COLO829 (cell line): ENCODE data around the gene POC1A.

Source experiments
- DNase-seq: peaks from one replicate; pipeline ENCODE4 v3.0.0; 2012; ENCODE audit warnings: low spot score

POC1A gene

DNA sequence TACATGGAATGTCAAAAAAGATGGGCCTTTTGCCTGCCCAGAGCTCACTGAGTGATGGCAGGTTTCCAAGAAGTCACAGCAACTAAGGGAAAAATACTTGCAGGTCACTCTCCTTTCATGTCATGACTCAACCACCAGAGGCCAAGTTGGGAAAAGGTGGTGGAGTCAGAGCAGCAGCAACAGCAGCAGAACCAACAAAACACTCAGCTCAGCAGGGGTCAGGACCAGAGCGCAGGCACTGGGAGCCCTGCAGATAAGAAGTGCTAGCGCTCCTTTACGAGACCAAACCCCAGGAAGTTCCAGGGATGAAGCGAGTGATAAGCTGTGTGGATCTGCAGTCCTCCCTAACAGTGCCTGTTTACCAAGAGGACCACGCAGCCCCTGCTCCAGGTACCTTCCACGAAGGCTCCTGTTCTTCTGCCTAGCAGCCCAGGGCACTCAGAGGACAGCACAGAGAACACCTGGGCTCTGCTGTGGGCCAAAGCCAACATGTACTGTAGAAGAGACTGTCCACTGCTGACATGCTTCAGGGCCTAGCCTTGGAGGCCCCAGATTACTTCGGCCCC lies 26.0 kb downstream of the POC1A start:
- DNase-seq = no peak

DNA sequence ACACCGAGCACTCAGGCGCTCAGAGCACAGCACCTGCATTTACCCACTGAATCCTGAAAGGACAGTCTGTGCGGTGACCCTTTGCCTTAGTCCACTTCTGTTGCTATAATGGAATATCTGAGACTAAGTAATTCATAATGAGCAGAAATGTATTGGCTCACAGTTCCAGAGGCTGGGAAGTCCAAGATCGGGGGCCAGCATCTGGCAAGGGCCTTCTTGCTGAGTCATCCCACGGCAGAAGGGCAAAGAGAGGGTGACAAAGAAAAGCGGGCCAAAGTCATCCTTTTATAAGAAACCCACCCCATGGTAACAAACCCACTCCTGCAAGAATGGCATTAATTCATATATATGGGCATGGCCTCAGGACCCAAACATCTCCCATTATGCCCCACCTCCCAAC lies 27.7 kb downstream of the POC1A start:
- no peak for DNase-seq

DNA sequence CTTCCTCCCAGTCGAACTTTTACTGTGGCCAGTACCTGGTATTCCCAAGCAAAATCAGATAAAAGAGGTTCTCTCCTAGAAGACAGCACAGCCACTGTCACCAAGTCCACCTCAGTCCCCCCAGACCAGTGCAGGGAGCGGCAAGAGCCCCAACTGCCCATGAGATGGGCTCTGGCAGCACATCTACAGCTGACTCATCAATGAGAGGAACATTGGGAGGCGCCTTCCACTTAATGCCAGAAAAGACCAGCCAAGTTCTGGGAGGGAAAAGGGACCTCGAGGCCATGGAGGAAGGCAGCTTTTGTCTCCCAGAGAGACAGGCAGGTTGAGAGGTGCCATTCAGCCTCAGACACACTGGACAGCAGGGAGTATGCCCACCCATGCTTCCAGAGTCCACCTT lies 28.2 kb downstream of the POC1A start:
- DNase-seq = no peak

DNA sequence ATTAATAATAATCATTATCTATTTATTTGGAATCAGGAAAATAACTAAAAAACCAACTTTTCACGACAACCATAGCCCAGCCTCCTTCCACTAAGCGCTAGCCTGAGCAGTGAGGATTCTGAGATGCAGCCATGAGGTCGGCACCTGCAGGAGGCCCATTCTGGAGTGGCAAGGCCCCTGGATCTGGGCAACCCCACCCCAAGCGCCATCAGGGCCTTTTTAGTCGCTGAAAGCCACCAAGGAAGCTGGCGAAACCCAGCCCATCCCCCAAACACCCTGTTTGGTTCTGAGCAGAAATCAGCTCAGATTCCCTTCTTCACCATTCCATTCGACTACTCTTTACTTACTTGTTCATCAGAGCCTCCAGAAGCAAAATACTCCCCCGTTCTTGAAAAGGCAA lies 29.5 kb downstream of the POC1A start:
- DNase-seq = no peak

DNA sequence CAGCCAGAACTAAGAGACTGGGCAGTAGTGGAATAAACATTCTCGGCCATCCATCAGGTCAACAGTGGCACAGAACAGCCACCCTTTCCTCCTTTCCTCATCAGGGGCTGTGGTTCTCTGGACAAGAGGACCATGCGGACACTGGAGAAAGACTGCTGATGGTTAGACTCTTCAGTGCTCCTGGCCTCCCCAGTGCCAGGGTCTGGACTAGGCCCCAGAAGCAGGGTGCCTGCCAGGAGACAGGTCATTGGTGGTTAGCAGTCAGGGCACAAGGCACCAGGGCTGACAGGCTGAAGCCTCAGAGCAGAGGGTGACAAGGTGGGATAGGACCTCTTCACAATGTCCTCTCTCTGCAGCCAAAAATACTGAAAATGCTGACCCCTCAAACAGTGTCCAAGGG lies 30.1 kb downstream of the POC1A start:
- no peak for DNase-seq

DNA sequence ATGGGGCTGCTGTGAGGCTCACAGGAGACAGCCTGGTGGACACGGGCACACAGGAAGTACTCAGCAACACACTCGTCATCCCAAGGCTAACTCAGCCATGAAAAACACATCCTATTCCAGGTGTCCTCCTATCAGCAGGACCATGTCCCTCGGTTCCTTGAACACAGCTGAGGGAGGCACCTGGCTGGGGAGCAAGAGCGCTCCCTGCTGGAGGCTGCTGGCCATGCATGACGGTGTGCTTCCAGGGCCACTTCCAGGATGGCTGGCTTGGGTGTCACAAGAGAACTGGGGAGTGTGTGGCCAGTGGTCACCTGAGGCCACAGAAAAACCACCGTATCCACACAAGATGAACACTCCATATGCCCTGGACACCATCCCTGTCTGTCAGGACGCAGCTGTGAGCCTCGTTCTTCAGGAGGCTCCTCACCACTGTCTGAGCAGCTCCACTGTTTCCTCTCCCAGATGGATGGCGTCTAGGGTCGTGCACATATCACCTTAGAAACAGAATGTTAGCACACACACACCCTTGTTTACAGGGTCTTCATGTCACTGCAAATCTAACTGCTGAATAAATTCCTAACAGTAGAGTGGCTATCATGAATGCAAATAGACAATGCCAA lies 31.0 kb downstream of the POC1A start:
- peak; percentile 78 for DNase-seq

DNA sequence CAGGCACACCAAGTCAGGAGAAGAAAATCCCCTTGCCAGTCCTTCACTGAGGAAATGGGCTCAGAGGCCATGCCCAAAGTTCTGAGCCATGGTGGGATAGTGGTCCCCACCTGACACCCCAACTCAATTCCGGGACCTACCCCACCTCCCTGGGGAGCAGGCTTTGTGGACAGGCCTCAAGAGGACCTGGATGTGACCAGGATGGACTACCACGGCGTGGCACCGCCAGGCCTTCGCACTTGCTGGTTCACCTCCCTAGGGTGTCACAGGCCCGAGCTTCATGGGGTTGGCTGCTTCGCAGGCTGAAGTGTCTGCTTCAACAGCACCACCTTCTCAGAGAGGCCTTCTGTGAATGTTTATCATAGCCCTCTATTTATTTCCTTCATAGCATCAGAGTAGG lies 31.7 kb downstream of the POC1A start:
- no peak for DNase-seq

DNA sequence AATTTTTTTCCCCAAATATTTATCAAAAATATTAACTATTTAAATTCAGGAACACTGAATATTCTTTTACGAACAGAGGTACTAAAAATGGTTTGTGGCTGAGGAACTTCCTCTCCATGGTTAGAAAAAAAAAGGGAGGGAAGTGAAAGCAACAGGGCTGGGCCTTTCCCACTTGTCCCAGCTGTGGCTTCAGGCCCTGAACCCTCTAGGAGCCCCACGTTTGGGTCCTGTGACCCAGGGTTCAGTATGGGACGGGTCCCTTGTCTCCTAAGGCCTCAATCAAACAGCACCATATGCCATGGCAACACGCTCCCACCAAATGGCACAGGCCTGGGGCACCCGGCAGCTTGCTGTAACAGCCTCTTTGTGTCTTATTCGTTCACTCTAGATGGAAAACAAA lies 32.4 kb downstream of the POC1A start:
- DNase-seq = no peak

DNA sequence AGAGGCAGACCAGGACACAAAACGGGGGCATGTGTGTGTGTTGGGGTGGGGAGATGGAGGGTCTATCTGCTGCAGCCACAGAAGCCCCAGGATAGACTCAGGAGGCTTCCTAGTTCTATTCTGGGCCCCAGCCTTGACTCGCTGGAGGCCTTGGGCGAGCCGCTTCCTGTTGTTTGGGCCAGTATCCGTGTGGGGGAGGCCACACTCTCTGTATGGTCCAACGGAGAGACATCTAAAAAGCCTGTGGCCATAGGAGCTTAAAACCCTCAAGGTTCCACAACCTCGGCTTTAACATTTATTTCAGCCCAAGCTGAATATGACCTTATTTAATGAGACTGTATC lies 32.8 kb downstream of the POC1A start:
- DNase-seq = no peak

DNA sequence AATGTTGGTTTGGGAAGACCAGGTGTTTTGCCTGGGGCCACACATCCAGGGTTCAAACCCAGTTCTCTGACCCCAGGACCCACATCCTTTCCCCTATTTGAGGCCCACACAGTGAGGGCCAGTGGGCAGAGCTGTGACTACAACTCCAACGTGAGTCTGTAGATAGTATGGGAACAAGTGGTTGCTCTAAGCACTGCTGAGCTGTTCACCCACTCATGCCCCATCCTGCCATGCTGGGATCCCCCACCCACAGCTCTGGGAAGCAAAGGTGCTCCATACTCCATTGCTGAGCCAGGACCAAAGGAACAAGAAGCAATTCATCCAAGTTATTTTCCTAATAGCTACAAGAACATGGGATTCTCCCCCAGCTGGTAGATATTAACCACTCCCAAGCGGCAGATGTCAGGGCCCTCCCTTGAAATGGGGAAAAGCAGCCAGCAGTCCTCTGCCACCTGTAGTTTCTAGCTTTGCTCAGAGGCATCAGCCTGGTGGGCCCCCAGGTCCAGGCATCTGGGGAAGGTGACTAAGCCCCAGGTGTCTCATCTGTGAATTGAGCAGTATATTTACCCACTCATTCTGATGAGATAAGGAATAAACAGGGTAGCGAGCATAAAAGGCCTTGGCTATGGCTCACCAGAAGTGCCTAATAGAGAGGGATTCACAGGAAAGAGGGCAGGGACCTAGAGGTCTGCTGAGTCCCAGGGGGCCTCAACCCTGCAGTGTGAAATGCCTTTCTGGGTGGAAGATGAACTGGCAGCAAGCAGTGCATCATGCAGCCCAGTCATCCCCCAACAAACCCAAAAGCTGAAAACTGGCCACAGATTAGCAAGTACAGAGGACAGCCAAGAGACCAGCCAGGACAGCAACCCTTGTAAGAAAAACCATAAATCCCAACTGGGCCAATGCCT lies 33.4 kb downstream of the POC1A start:
- DNase-seq = no peak

DNA sequence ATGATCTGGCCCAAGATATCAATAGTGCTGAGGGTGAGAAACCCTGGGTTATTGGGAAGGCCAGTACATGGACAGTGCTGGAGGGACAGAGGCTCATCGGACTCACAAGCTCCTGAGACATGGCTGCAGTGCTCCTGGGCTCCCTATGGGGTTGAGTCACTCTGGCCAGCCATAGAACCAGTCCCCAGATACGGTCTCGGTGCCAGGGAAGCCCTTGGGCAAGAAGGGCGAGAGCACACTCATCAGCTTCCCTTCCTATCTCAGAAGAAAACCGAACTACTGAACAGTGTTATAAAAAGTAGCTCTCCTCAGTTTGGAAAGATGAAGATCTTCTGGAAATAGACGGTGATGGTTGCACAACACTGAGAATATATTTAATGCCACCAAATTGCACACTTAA lies 34.4 kb downstream of the POC1A start:
- DNase-seq = no peak

DNA sequence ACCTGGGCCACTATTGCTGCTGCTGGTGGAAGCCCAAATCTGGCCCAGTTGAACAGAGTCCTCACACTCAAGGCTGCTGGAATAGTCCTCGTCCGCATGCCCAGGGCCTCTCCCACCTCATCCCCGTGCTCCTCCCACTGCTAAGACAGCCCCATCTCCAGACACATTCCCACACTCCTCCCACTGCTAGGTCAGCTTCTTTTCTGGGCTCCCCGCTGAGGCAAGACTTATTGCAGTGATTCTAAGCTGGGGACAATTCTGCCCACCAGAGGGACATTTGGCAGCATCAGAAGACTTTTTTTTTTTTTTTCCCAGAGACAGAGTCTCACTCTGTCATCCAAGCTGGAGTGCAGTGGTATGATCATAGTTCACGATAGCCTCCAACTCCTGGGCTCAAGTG lies 35.1 kb downstream of the POC1A start:
- DNase-seq = no peak

DNA sequence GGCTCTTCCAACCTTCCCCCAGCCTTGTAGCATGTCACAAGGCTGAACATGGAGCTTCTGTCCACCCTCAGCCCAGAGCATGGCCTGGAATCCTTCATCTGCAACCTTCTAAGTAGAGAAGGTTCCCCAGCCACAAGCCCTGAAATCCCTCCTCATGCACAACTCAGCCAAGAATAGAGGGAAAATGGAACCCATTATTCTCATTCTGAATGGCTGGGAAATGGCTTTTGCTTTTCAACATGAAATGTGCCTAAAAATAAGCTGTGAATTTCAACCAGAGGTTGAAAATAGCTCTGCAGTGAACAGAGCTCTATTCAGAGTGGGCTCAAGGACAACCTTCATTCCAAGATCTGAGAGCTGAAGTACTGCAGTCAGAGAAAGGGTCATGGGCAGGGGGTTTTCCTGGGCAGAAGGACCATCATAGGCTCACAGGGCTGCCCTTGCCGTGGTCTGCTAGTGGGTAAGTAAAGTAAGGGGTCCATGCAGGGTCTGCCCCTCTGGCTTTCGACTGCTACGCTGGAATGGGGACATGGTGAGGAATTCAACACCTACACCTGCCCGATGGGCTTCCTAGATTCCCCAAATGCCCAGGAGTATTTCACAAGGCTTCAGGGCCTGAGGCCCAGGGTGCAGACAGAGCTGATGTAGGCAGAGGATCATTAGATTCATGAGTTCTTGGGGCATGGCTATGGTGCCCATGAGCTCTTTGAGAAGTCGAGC lies 35.9 kb downstream of the POC1A start:
- DNase-seq = peak; percentile 61

DNA sequence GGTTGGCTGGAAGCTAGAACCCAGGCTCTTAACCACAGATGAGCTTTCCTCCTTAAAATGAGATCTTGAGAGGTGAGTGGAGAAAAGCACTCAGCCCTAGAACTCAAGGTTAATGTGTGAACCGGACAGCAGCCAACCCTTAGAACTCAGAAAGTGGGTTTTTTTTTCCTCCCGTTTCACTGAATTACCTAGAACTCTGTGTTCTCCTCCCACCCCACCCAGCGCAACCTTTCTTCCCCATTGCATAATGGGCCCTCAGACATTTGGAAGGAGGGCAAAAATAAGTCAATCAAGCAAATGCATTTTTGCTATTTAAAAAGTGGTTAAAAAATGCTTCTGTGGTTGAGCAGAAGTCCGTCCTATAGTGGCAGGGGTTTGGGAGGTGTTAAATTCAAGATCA lies 36.7 kb downstream of the POC1A start:
- DNase-seq = no peak

DNA sequence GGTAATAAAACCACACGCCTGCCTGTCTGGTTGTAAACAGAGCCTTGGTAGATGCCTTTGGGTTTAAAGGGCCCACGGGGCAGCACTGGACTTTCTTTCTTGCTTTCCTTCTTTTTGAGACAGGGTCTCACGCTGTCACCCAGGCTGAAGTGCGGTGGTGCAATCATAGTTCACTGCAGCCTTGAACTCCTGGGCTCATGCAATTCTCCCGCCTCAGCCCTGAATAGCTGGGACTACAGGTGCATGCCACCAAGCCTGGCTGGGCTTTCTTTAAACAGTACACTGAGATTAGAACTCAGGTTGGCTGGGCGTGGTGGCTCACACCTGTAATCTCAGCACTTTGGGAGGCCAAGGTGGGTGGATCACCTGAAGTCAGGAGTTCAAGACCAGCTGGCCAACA lies 42.2 kb downstream of the POC1A start:
- DNase-seq = no peak

DNA sequence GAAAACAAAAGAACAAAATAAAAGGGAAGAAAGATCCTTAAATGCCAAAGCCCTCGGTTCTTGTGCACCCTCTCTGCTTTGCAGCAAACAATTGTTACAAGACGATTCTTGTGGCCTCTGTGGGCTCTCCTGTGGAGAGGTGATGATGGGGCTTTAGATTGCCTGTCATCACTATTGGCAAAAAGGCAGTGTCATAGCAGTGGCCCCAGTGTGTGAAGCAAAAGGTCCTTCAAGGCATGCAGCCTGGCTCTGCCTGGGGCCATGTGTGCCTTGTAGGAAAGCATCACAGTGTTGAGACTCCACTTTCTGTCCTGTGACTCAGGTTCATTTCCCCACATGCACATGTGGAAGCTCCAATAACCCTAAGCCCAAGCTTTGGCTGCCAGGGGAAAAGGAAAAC lies 43.7 kb downstream of the POC1A start:
- no peak for DNase-seq

DNA sequence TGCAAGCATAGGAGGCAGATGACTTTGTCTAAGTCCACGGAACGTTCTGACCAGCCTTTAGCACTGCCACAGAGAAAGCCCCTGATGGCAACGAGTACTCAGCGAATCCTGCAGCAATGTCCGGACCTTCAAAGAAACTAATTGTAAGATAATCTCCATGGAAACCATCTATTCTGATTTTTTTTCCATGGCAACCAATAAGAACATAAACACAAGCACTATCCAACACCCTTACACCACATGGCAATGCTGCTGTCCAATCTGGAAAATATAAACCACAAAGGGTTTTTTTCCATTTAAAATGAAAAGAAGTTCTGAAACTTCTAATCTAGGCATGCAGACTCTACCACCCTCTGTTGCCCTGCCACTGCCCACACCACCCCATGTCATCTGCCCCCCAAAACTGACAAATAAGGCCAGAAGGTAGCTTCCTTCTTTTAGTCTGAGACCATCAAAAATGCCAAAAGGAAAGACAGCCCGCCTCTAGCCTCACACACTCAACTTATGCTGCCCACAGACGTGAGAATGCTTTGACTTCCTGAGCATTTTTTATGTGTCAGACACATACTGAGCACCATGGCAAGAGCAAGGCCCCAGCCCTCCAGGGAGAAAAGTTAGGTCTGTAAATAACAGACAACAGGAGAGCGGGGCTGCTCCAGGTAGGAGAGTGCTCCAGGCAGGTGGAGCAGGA lies 44.5 kb downstream of the POC1A start:
- no peak for DNase-seq

DNA sequence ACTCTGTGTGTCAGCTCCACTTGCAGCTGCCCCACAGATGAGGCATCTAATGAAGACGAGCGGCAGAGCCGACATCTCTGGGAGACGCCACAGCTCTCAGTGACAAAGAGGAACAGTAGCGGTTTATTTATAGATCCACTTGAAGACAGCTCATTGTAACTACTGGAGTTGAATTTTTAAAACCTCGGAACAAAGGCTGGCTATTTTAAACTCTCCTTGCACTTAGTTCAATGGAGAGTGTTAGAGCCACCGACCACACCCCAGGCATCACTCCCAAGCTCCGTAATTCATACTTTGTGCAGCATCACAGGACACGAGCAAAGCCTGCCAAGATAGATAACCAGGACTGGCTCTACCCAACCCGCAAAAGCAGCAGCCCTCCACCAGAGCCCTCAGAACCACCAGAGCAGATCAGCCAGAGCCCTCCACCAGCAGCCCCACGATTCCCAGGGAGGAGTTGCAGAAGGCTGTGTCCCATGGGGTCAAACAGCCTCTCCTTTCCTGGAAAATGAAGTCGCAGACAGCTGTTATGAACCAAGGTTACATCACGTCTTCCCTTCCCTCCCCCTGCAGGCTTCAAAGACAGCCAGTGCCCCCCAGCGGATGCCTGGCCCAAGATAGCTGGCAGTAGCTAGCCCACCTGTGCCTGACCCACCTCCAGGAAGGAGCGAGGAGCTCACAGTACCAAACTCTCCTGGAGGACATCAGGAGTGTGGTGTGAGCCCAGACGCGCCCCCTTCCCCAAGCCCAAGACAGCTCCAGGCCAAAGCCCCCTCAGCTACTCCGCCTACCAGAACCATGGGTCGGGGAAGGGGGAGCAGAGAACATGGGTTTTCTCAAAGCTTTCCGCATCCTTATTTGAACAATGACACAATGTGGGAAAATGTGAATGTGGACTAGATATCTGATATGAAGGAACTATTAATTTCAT lies 45.7 kb downstream of the POC1A start:
- no peak for DNase-seq

DNA sequence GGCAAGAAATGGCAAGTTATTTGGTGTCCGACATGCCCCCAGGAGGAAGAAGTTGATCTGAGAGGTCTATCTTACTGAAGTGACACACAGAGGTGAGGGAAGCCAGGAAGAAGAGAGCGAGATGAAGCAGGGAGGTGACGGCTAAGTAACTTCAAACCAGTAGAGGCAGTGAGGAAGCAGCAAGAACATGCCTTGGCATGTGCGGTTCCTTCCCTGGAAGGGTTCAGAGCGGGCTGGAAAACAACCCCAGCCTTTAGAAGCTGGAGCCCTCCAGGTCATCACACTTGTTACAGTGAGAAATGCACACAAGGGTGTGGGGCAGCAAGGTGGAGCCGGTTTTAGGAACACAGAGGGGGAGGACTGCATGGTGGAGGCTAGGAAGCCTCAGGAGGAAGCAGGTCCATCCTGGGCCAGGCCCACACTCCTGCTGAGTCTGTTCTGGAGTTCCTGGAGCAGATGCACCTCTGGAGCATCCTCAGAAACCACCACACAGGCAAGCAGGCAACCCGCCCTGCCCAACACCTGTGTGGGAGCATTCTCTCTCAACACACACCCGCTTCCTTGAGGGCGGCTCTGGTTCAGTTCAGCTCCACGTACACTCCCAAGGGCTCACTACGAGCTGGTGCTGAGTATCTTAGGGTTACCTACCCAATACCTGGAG lies 47.1 kb downstream of the POC1A start:
- DNase-seq = no peak
